HTERT RPE-1 (cell line): ENCODE data around the gene KMT2E.
"Not testable (repeated sequence)": the region's sequence is repeated elsewhere in the genome, so short reads cannot be mapped to it uniquely, and the experiment has no call there.

Source experiments
- in situ Hi-C: fragments of 300-500 bp; cut with MboI; formaldehyde crosslinking; loops from 4 replicates; pipeline ENCODE4 v1.14.3; 2020; ENCODE audit warnings: low sequenced_read_pairs

Gene KMT2E

DNA sequence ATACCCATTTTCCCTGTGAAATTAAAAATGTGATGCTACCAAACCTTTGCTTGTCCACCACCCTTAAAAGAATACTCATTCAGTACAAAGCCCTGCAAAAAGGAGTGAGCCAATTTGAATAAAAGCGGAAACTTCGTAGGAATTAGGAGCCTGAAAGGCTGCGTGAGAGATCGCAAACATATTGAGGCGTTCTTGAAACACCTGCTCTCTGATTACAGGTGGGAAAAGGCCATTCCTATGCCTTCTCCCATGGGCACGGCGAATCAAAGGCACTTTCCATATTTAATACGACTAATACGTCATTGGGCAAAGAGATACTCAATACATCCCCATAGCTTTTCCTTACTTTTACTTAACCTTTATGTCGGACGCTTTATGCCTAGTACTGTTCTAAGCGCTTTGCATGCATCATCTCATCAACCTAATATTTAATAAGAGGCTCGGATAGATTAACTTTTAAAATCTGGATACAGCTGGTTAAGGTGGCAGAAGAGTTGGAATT, 30.9 kb upstream of the KMT2E start:
- in situ Hi-C loops: no loop called here

DNA sequence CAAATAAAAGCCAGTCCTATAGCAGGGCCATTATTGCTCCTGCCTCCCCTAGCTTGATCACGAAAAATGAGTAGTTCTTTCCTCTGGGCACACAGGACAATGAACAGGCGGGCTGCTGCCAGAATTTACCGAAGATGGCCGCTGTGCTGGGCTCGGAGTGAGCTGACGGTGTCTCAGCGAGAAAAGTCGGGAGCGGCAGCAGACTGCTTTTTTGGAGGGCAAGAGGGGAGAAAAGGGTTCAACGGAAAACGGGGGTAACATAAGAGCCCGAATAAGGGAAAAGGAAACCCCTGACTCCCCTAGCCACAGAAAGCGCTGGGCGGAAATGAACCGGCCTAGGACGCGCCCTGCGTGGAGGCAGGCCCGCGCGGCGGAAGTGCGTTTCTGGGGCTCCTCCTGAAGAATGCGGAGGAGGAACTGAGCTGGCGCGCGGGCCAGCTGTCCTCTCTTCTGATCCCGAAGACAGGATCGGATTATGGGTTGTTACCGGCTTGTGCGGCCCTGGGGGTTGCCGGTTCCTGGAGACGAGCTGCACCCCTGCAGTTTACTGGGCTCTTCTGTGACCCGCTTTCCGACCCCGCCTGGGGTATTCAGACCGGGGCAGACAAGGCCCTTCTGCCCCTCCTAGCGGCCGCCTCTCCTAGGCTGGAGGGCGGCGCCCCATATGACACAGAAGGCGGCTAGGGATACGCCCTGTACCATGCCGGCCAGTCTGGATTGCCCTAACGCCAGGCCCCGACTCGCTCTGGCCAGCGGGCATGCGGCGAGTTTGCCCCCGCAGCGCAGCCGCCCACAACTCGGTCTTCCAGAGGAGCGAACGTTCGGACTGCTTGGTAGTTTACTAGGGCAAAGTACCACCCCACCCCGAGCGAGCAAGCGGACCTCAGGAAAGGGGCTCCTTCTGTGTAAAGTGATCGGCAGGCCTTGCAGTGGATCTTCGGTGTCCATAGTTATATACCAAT, 30.1 kb upstream of the KMT2E start:
- in situ Hi-C loops: no loop called here

DNA sequence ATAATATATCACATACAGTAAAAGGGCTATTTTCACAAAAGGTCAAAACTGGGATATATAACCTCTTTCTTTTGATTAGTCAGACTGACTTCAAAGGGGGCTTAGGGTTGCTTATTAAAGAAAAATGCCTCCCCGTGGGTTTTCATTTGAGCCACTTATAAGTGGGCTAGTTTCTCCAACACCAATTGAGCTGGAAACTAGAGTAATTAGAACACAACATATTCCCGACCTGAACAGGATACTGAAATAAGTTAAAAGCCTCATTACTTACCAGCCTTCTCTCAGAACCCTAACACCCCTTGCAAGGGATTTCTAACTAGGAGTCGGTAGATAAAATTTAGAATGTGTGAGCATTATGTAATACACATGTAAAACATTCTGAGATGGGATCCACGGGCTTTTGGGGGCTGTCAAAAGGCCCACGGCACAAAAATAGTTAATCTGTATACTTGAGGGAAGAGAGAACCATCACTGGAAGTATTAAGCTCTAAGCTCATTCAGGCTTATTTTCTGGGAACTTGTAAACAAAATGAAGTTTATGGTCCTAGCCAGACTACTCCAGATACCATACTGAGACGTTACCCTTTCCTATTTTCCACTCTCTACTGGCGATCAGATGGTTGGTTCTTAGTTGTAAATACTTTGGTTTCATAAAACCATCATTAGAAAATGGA, 29.3 kb upstream of the KMT2E start:
- in situ Hi-C loops: no loop called here

DNA sequence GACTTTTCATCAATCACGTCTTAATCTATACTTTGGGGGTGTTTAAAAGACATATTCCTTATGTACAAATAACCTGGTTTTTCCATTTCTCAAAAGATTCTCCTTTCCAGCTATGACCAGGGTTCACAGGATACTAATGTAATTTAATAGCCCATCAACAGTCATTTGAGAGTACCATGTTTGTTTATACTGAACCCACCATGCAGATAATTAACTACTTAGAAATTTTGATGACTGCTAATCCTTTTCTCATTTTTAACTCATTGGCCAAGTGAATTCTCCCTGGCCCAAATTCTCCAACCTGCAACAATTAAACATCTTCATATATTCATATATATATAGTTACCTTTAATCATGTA, 28.8 kb upstream of the KMT2E start:
- in situ Hi-C loops: no loop called here

DNA sequence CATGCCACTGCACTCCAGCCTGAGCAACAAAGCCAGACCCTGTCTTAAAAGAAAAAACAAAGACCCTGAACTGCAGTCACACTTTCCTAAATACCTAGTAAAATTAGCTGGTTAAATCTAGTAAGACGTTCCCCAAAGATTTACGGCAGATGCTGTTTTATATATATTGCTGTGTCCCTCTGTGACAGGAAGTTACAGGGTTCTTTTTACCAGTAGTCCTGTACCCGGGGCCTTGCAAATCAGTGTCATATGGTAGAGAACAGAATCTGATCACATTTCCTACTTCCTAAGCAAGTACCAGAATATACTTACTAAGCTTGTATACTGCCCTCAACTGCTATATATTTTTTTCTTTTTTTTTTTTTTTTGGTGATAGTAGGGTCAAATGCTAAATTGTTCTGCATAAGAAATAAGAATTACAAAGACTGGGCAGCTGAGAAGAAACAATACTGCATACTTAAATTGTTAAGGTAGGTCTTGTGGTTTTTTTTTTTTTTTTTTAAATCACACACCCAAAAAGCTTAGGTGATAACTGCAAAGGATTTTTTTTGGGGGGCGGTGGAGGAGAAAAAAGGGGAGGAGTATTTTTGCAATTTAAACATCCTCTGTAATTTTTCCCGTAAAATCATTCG, 27.3 kb upstream of the KMT2E start:
- in situ Hi-C loops: no loop called here

DNA sequence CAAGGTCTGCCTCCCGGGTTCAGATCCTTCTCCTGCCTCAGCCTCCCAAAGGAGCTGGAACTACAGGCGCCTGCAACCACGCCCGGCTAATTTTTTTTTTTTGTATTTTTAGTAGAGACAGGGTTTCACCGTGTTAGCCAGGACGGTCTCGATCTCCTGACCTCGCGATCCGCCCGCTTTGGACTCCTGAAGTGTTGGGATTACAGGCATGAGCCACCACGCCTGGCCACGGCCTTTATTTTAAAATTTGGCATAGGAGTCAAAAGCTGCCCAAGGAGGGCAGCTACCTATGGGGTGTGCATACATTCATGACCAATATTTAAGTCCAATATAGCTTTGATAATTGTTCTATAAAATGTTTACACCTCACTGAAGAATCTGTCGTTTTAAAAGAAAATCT, 26.6 kb upstream of the KMT2E start:
- in situ Hi-C loops: not testable (repeated sequence)

DNA sequence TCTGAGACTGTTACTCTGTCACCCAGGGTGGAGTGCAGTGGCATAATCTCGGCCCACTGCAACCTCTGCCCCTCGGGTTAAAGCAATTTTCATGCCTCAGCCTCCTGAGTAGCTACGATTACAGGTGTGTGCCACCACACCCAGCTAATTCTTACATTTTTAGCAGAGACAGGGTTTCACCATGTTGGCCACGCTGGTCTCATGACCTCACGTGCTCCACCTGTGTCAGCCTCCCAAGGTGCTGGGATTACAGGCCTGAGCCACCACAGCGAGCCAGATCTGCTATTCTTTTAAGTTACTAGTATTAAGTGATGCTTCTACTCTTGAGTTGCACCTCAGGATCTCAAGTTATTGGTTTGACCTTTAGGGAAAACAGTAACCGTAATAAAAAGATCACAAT, 23.0 kb upstream of the KMT2E start:
- in situ Hi-C loops: no loop called here

DNA sequence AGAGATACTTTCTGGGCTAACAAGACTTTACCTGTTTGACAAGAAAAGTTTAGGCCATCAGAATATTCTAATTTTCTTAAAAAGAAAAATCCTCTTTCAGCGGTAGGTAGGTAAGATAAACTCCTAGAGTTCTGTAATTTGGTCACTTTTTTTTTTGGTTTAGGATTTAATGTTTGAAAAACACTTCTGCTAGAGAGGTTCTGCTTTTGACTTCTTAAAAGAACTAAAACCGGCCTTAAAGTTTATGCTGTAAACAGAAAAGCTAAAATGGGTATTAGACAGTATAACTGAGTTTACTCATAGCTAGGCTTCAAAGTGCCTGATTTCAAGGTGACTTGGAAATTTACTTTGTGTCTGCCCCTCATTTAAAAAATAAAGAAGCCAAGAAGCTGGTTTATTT, 21.7 kb upstream of the KMT2E start:
- in situ Hi-C loops: no loop called here

DNA sequence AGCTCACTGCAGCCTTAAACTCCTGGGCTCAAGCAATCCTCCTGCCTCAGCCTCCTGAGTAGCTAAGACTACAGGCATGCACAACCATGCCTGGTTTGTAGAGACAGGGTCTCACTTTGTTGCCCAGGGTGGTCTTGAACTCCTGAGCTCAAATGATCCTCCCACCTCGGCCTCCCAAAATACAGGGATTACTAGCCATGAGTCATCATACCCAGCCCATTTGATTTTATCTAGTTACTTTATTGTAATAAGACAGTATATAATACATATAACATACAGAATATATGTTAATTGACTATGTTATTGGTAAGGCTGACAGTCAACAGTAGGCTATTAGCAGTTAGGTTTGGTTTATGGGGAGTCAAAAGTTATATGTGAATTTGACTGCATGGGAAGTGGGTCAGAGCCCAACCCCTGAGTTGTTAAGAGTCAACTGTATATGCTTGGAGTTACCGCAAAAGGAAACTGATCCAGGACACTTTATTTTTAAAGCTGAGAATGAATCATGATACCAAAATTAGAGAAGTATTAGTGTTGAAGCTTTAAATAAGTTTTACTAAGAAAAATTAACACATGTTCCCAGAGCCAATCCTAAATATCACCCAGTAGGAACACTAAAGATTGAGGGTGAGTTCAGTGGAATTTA, 20.7 kb upstream of the KMT2E start:
- in situ Hi-C loops: no loop called here

DNA sequence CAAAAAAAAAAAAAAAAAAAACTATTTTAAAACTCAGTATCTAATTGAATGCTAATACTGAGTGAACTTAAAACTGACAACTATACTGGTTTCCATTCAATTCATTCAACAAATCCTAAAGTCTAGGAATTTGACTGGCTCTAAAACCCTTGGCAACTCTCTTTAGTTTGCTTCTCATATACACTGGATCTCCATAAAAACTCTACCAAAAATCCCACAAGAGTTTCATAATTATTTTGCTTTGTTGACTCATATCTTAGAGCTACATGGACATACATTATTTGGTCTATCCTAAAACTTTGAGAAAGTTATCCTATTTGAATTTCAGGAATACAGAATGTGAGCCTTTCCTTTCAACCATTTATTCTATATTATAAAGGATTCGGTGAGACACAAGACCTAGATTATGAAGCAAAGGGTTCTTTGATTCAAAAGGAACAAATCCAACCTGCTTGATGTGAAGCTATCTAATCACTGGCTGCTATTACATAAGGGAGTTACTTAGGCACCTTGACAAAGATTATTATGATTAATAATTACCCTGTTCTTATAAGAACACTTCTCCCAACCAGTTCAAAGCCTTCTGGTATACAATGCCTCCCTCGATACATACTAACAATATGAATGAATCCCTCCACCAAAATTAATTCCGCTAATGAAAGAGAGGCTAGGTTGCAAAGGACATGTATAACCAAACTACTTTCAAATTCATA, 15.8 kb upstream of the KMT2E start:
- in situ Hi-C loops: no loop called here

DNA sequence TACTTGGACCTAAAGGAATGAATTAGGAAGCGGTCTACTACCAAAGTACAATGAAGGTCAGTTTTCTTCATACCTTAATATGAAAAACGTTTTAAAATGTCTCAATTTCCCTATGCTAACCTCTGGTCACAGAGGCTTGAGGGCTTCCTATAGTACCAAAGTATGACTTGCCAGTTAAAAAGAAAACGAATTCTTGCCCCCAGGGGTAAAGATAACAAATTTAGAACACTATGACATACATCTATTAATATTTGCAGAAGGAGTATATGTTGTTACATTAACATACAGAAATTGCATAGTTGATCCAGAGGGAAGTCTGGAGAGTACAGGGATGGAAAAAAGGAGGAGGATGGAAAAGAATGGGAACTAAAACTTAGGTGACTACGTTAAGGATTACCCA, 13.8 kb upstream of the KMT2E start:
- in situ Hi-C loops: no loop called here

DNA sequence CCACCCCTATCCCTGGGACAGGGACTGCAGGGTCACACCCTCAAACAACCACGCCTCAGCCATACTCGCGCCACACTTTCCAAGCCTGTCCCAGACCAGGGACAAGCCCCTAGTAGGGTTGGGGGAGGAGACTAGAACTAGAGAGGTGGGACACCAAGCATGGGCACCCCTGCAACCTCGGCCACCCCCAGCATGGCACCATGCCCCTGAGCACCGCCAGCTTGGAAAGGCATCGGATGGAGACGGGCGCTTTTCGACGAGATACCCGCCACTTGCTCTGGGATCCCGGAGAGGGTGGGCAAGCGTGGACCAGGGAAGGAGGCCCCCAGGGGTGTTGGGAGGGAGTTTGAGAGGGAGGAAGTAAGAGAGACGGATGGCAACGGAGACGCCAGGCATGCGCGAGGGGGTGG, 13.1 kb upstream of the KMT2E start:
- in situ Hi-C loops: no loop called here

DNA sequence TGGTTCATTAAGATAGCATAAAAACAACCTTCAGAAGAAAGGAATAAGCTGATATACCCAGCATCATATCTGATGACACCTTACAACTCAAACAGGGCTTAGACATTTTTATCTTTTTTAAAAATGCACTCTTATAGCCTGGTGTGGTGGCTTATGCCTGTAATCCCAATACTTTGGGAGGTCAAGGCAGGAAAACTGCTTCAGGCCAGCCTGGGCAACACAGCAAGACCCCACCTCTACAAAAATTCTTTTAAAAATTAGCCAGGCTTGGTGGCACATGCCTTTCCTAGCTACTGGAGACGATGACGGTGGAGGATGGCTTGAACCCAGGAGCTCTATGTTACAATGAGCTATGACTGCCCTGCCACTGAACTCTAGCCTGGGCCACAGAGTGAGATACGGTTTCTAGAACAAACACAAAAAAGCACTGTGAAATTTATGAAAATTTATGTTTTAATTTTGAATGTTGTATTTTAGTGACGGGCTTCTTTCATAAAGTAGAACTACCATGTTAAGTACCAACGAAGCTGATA, 12.3 kb upstream of the KMT2E start:
- in situ Hi-C loops: no loop called here

DNA sequence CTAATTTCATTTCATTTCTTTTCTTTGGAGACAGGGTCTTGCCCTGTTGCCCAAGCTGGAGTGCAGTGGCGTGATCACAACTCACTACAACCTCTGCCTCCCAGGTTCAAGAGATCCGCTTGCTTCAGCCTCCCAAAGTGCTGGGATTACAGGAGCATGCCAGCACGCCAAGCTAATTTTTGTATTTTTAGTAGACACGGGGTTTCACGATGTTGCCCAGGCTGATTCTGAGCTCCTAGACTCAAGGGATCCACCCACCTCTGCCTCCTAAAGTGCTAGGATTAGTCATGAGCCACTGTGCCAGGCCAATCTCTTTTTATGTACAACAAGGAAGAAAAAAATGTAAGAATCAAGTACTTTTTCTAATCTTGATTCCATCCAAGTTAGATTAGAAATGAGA, 10.7 kb upstream of the KMT2E start:
- in situ Hi-C loops: no loop called here

DNA sequence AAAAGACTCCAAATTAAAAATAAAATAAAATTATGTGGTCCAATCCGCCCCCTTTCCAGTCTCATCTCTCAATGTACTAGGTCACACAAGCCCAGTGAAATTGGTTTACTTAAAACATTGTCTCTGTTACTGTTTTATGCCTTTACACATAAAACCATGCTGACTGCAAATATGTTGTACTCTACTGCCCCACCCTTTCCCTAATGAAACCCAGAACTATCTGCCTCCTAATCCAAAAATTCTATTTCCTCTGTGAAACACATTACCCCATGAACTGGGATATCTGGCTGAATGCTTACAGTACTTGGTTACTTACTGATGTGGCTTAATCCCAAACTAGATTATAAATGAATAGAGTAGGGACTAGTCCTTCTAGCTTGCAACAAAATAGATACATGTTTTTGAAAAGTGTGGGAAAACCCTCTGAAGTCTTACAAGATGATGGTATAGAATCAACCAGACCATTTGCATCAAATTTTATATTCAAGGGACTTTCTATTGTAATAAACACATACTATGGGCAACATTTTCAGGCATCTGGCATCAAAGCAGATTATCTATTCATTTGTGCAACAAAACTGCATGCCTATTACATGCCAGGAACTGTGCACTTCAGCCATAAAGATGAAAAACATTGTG, 10.0 kb upstream of the KMT2E start:
- in situ Hi-C loops: no loop called here

DNA sequence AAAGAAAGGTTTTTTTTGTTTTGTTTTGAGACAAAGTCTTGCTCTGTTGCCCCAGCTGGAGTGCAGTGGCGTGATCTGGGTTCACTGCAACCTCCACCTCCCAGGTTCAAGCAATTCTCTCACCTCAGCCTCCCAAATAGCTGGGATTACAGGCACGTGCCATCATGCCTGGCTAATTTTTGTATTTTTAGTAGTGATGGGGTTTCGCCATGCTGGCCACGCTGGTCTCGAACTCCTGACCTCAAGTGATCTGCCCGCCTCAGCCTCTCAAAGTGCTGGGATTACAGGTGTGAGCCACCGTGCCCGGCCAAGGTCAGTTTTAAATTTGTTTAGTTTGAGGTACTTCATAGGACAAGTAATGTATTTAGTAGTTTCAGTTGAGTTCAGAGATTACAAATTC, 9.0 kb upstream of the KMT2E start:
- in situ Hi-C loops: not testable (repeated sequence)

DNA sequence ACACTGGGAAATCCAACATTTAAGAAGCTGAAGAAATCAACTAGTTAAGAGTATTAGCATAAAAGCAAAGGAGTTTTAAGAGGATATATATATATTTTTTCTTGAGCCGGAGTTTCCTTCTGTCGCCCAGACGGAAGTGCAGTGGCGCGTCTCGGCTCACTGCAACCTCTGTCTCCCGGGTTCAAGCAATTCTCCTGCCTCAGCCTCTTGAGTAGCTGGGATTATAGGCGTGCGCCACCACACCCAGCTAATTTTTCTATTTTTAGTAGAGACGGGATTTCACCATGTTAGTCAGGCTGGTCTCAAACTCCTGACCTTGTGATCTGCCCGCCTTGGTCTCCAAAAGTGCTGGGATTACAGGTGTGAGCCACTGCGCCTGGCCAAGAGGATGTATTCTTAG, 8.5 kb upstream of the KMT2E start:
- in situ Hi-C loops: not testable (repeated sequence)

DNA sequence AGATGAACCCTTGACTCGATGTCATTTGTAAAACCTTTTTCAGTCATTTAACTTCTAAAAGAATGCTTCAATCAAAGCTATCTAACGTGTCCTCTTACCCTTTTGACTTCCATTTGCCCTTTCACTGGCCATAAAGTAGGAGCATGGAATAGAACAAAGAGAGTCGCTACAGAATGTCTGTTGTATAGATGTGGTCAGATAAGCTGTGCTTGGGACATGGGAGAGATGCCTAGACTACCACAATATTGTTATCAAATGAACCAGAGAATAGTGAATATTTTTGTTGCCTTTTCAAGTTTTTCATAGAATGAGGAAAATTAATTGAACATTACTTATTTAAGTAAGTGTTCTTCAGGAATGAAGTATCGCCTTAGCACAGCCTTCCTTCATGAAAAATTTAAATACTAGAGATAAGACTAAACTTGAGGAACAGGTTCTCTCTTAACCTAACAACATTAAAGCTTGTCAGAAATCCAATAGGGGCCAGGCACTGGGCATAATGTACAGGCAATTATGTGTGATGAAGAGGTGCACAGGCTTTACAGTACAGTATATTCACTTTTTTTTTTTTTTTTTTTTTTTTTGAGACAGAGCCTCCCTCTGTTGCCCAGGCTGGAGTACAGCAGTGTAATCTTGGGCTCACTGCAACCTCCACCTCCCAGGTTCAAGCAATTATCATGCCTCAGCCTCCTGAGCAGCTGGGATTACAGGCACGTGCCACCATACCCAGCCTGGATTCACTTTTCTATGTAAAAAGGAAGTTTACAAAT, 7.5 kb upstream of the KMT2E start:
- in situ Hi-C loops: no loop called here

DNA sequence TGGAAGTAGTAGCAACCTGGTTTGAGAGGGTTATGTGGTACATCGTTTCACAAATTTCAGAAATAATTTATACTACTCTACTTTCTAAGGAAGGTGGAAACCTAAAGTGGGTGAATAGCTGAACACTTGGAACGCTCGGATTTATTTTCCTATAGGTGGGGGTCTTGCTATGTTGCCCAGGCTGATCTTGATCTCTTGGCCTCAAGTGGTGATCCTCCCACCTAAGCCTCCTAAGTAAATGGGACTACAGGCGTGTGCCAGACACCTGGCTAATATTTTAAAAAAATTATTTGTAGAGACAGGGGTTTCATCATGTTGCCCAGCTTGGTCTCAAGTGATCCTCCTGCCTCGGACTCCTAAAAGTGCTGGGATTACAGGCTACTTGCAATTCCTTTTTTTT, 6.7 kb upstream of the KMT2E start:
- in situ Hi-C loops: no loop called here
